Measurements from ENCODE around the gene MMD2. TPM values are rescaled to one million over a fixed set of nuclear protein-coding genes. Genes with fewer than 3 reads are reported as not detected.
A peak's percentile ranks its signal among the peaks of the same experiment; 100 is the strongest.

Gene MMD2
- total RNA-seq, 1 donor from 2014 or later = not detected

- DNase-seq (ENCODE audit: missing footprints) (no peak), ATAC-seq (no peak)
- intact Hi-C loops (cut with DNase I) = no loop called here
Measured at GRCh38 chr7:4962872-4963775, 4.1 kb upstream of the MMD2 start.

GRCh38 chr7:4960363-4960762 is 1.4 kb upstream of the MMD2 start:
- ATAC-seq (no peak), DNase-seq (ENCODE audit: missing footprints) (no peak)

GRCh38 chr7:4959893-4960292 is 906 bp upstream of the MMD2 start:
- ATAC-seq (no peak), DNase-seq (ENCODE audit: missing footprints) (no peak)
- intact Hi-C loops (cut with DNase I) = no loop called here

More at GRCh38 chr7:4960363-4960762, 1.4 kb upstream of the MMD2 start:
- intact Hi-C loops (cut with DNase I) = no loop called here

DNA sequence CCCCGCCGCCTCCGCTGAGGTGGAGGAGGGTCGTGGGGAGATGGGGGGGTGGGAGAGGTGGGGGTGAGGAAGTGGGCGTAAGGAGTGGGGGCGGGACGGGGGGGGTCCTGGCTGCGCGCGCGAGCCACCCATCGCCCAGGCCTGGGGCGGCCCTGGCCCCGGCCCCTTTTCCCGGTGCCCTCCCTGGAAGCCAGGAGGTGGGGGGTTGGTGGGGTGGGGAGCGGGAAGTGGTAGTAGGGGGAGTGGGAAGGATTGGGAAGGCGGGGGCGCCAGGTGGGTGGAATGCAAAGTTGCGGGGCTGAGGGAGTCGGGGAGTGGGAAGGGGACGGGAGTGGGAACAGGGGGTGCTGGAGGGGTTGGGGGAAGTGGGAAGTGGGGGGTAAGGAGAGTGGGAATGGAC is 319 bp upstream of the MMD2 start:
- intact Hi-C loops (cut with DNase I) = no loop called here
- DNase-seq (ENCODE audit: missing footprints) (no peak), ATAC-seq (no peak)

GRCh38 chr7:4957847-4958476 is 1.0 kb downstream of the MMD2 start:
- no peak for ATAC-seq
- intact Hi-C loops (cut with DNase I) = no loop called here
- no peak for DNase-seq (ENCODE audit: missing footprints)

DNA sequence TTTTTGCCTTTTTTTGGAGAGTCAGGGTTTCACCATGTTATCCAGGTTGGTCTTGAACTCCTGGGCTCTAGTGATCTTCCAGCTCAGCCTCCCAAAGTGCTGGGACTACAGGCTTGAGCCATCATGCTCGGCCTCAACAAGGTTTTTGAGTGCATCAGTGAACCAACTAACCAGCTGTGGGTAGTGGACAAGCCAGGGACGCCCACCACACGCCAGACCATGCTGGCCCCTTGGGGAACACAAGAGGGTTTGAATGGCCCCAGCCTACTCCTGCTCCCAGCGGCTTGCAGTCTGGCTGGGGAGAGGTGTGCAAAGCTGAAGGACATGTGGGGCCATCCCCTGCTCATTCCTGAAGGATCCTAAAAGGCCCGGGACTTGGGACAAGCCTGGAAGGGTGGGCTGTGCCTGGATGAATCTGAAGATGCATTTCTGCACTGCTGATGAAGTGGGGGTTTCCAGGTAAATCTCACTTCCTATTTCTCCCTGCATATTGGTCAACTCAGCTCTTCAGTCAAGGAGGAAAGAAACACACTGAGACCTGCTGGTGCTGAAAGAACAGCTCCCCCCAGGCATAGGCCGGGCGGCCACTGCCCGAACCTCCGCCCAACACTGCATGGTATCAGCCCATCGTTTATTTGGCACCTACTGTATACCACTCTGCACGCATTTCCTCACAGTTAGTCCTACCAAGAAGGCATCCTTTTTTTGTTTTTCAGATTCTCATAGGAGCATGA is 6.9 kb downstream of the MMD2 start:
- intact Hi-C loops (cut with DNase I) = no loop called here
- no peak for ATAC-seq
- no peak for DNase-seq (ENCODE audit: missing footprints)

- intact Hi-C loops (cut with DNase I) = no loop called here
- DNase-seq (ENCODE audit: missing footprints) (no peak), ATAC-seq (no peak)
Measured at GRCh38 chr7:4951304-4951703, 7.7 kb downstream of the MMD2 start.

- intact Hi-C loops (cut with DNase I) = no loop called here
- ATAC-seq = no peak
- no peak for DNase-seq (ENCODE audit: missing footprints)
Measured at GRCh38 chr7:4948402-4948801, 10.6 kb downstream of the MMD2 start.

- intact Hi-C loops (cut with DNase I) = no loop called here
- ATAC-seq (no peak), DNase-seq (ENCODE audit: missing footprints) (no peak)
Measured at GRCh38 chr7:4945949-4946348, 13.0 kb downstream of the MMD2 start.

DNA sequence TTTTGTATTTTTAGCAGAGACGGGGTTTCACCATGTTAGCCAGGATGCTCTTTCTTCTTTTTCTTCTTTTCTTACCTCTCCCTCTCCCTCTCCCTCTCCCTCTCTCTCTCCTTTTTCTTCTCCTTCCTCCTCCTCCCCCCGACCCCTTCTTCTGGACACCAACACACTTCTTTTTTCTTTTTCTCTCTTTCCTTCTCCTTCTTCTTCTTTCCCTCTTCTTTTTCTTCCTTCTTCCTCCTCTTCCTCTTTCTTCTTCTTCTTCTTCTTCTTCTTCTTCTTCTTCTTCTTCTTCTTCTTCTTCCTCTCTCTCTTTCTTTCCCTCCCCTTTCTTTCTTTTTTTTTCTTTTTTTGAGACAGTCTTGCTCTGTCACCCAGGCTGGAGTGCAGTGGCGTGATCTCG is 14.0 kb downstream of the MMD2 start:
- DNase-seq (ENCODE audit: missing footprints) = no peak
- ATAC-seq = no peak
- intact Hi-C loops (cut with DNase I) = no loop called here

- no peak for ATAC-seq
- intact Hi-C loops (cut with DNase I) = no loop called here
- no peak for DNase-seq (ENCODE audit: missing footprints)
Measured at GRCh38 chr7:4943297-4943696, 15.7 kb downstream of the MMD2 start.

DNA sequence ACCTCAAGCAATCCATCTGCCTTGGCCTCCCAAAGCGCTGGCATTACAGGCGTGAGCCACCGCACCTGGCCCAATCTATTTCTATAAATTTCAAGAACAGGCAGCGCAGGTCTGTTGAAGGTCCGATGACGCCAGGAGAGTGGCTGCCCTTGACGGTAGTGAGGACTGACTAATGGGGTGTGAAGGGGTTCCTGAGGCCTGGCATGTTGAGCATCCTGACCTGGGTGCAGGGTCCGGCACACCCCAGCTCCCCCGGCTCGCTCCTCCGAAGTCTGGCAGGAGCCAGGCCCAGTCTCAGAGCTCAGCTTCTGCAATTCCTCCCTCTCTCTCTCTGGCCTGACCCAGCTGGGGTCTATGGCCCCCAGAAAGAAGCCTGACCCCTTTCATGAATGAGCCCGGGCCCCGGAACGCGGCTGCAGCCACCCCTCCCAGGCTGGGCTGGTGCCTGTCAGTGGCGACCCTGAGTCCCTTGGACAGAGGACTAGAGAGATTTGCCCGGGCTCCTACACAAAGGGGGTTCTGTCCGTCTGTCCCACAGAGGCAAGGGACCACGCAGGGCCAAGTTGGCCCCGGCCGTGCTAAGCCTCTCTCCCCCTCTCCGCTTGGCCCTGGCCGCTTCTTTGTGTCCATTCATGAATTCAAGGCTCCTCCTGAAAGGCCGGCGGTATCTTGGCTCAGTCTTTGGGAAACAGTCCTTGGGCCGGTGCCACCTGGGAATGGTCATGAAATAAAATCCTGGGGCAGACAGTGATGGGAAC is 18.8 kb downstream of the MMD2 start:
- intact Hi-C loops (cut with DNase I) = no loop called here
- ATAC-seq (no peak), DNase-seq (ENCODE audit: missing footprints) (peak; percentile 40)

DNA sequence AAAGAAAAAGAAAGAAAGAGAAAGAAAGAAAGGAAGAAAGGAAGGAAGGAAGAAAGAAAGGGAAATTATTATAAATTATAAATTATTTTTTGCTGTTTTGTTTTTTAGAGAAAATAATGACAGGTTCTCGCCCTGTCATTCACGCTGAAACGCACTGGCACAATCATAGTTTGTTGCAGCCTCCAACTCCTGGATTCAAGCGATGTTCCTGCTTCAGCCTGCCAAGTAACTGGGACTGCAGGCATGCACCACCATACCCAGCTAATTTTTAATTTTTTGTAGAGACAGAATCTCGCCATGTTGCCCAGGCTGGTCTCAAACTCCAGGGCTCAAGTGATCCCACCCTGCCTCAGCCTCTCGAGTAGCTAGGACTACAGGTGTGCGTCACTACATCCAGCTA is 21.6 kb downstream of the MMD2 start:
- intact Hi-C loops (cut with DNase I) = no loop called here
- ATAC-seq (no peak), DNase-seq (ENCODE audit: missing footprints) (no peak)

- intact Hi-C loops (cut with DNase I) = no loop called here
- ATAC-seq (no peak), DNase-seq (ENCODE audit: missing footprints) (peak; percentile 45)
Measured at GRCh38 chr7:4934419-4935025, 24.5 kb downstream of the MMD2 start.

- intact Hi-C loops (cut with DNase I) = no loop called here
- no peak for ATAC-seq
- DNase-seq (ENCODE audit: missing footprints) = peak; percentile 42
Measured at GRCh38 chr7:4931943-4932342, 27.0 kb downstream of the MMD2 start.

- intact Hi-C loops (cut with DNase I) = no loop called here
- DNase-seq (ENCODE audit: missing footprints) = no peak
- ATAC-seq = no peak
Measured at GRCh38 chr7:4929005-4929404, 30.0 kb downstream of the MMD2 start.

GRCh38 chr7:4928445-4928844 is 30.5 kb downstream of the MMD2 start:
- intact Hi-C loops (cut with DNase I) = no loop called here
- ATAC-seq (no peak), DNase-seq (ENCODE audit: missing footprints) (no peak)

- no peak for ATAC-seq
- intact Hi-C loops (cut with DNase I) = no loop called here
Measured at GRCh38 chr7:4919969-4920766, 38.8 kb downstream of the MMD2 start.

More at GRCh38 chr7:4919969-4920766, 38.8 kb downstream of the MMD2 start:
- no peak for DNase-seq (ENCODE audit: missing footprints)
